GM12878 (cell line): ENCODE results near the gene KCNQ1. TPM values are rescaled to one million over a fixed set of nuclear protein-coding genes. Genes with fewer than 3 reads are reported as not detected.

Experiments used
- ATAC-seq: fragments of 200-7000 bp; cut with Tn5 transposase; 3 replicates; pipeline ENCODE4 v1.9.1; 2020; ENCODE audit warnings: mild to moderate bottlenecking, moderate library complexity
- BruUV-seq: library from RNA; stranded (reverse); fragments of 400-500 nt; replicated peaks from 2 replicates; lab custom pipeline; 2021; lab: Mats Ljungman, UMichigan
- CTCF ChIA-PET: fragments of 300-600 bp; sonication (Branson Sonifier 250); formaldehyde crosslinking; extraction: SDS; loops from one replicate; lab custom pipeline; 2021; ENCODE audit warnings: inconsistent platforms; lab: Yijun Ruan, JAX
- POLR2A ChIA-PET: fragments of 350-600 bp; formaldehyde crosslinking; extraction: SDS; loops from one replicate; lab custom pipeline; 2021; ENCODE audit warnings: inconsistent platforms; lab: Charles Lee
- RAD21 ChIA-PET: fragments of 300-600 bp; sonication (Branson Sonifier 250); formaldehyde crosslinking; loops from one replicate; lab custom pipeline; 2023; ENCODE audit warnings: antibody characterized with exemption; ENCODE audit not compliant: unreplicated experiment; lab: Charles Lee
- SMC1A ChIA-PET: fragments of 300-600 bp; sonication (Branson Sonifier 250); formaldehyde crosslinking; loops from one replicate; lab custom pipeline; 2023; ENCODE audit not compliant: unreplicated experiment, uncharacterized antibody; lab: Charles Lee
- DNase-seq: peaks from one replicate; pipeline ENCODE4 v3.0.0-alpha.2; 2011; ENCODE audit warnings: low read depth, low spot score
- FAIRE-seq: peaks from 3 replicates; lab custom pipeline; 2011; peaks lifted over from hg19 to GRCh38; lab: Jason Lieb, UNC
- H2AFZ ChIP-seq: 2 replicates; pipeline ENCODE4 v1.6.0; 2011; ENCODE audit warnings: low read depth, low read length, control low read depth; ENCODE audit not compliant: control insufficient read depth
- H3K27ac ChIP-seq: 2 replicates; pipeline ENCODE4 v1.5.1; 2011; ENCODE audit warnings: control low read depth; ENCODE audit not compliant: control insufficient read depth, insufficient read depth
- H3K27me3 ChIP-seq, 2 experiments: replicated peaks in 1 of 2; 2 replicates each; pipeline versions ENCODE4 v1.6.0 to v1.6.1; 2011; ENCODE audit warnings: low read length in 1 of 2; ENCODE audit not compliant: control insufficient read depth in 2 of 2, insufficient read depth in 2 of 2
- H3K36me3 ChIP-seq, 2 experiments: 2 replicates each; pipeline ENCODE4 v1.5.1; 2011; ENCODE audit warnings: low read length in 1 of 2; ENCODE audit not compliant: control insufficient read depth in 2 of 2, insufficient read depth in 2 of 2
- H3K4me1 ChIP-seq: 2 replicates; pipeline ENCODE4 v1.6.1; 2011; ENCODE audit warnings: mild to moderate bottlenecking, low read length, moderate library complexity, mixed read lengths; ENCODE audit not compliant: control insufficient read depth, insufficient read depth
- H3K4me2 ChIP-seq: 2 replicates; pipeline ENCODE4 v1.6.0; 2011; ENCODE audit warnings: control low read depth; ENCODE audit not compliant: control insufficient read depth, insufficient read depth
- H3K4me3 ChIP-seq: fragments of 200-600 bp; sonication (generic); 2 replicates; pipeline ENCODE4 v1.5.1; 2016
- H3K79me2 ChIP-seq: 2 replicates; pipeline ENCODE4 v1.6.0; 2011; ENCODE audit warnings: low read length; ENCODE audit not compliant: control insufficient read depth, insufficient read depth
- H3K9ac ChIP-seq: 2 replicates; pipeline ENCODE4 v1.8.0; 2011; ENCODE audit warnings: low read length, control low read depth, mixed read lengths; ENCODE audit not compliant: control insufficient read depth, insufficient read depth
- H3K9me3 ChIP-seq: replicated peaks from 3 replicates; pipeline ENCODE4 v1.5.1; 2011; ENCODE audit warnings: mild to moderate bottlenecking, low read length; ENCODE audit not compliant: control insufficient read depth, insufficient read depth
- H4K20me1 ChIP-seq: 2 replicates; pipeline ENCODE4 v1.6.0; 2011; ENCODE audit not compliant: control insufficient read depth, insufficient read depth
- EED ChIP-seq: sonication (generic); IDR thresholded peaks from 2 replicates; pipeline ENCODE4 v1.6.1; 2016; ENCODE audit warnings: antibody characterized with exemption, low read depth
- ESRRA ChIP-seq: IDR thresholded peaks from 2 replicates; pipeline ENCODE4 v1.6.1; 2012; ENCODE audit warnings: mild to moderate bottlenecking, low read length, improper control_type of control experiment
- GATAD2B ChIP-seq: fragments of 450-650 bp; conservative IDR thresholded peaks from 2 replicates; pipeline ENCODE4 v1.6.1; 2017; ENCODE audit warnings: low read depth, mild to moderate bottlenecking, moderate library complexity
- HCFC1 ChIP-seq: fragments of 150-350 bp; IDR thresholded peaks from 2 replicates; pipeline ENCODE4 v1.6.1; 2014; ENCODE audit warnings: low read length
- KLF5 ChIP-seq: fragments of 450-650 bp; IDR thresholded peaks from 2 replicates; pipeline ENCODE4 v1.6.1; 2014; ENCODE audit warnings: mild to moderate bottlenecking; ENCODE audit not compliant: partially characterized antibody
- MTA2 ChIP-seq: fragments of 450-650 bp; IDR thresholded peaks from 2 replicates; pipeline ENCODE4 v1.6.1; 2016; ENCODE audit warnings: low read depth, mild to moderate bottlenecking, moderate library complexity
- MTA3 ChIP-seq: IDR thresholded peaks from 2 replicates; pipeline ENCODE4 v1.6.1; 2012; ENCODE audit warnings: low read length, inconsistent platforms, borderline replicate concordance
- NR2F1 ChIP-seq: fragments of 450-650 bp; conservative IDR thresholded peaks from 2 replicates; pipeline ENCODE4 v1.6.1; 2017; ENCODE audit warnings: mild to moderate bottlenecking
- PKNOX1 ChIP-seq: fragments of 450-650 bp; IDR thresholded peaks from 2 replicates; pipeline ENCODE4 v1.6.1; 2016; ENCODE audit warnings: mild to moderate bottlenecking
- PML ChIP-seq: IDR thresholded peaks from 2 replicates; pipeline ENCODE4 v1.6.1; 2012; ENCODE audit warnings: low read length, inconsistent platforms
- RAD21 ChIP-seq: IDR thresholded peaks from 2 replicates; pipeline ENCODE4 v1.6.1; 2011; ENCODE audit warnings: mild to moderate bottlenecking, low read depth, low read length, moderate library complexity; ENCODE audit not compliant: insufficient read depth
- SMARCA5 ChIP-seq: fragments of 450-650 bp; IDR thresholded peaks from 2 replicates; pipeline ENCODE4 v1.6.1; 2017; ENCODE audit warnings: mild to moderate bottlenecking
- STAT3 ChIP-seq: IDR thresholded peaks from 2 replicates; pipeline ENCODE4 v1.6.1; 2011; ENCODE audit warnings: low read depth, low read length, improper control_type of control experiment
- TAF1 ChIP-seq: IDR thresholded peaks from 2 replicates; pipeline ENCODE4 v1.6.1; 2011; ENCODE audit warnings: mild to moderate bottlenecking, low read depth, low read length, borderline replicate concordance
- TCF3 ChIP-seq: IDR thresholded peaks from 2 replicates; pipeline ENCODE4 v1.6.1; 2012; ENCODE audit warnings: low read depth, mild to moderate bottlenecking, low read length, borderline replicate concordance; ENCODE audit not compliant: insufficient read depth
- ZNF24 ChIP-seq: fragments of 450-650 bp; IDR thresholded peaks from 2 replicates; pipeline ENCODE4 v1.6.1; 2017; ENCODE audit warnings: antibody characterized with exemption, mild to moderate bottlenecking
- WGBS: methylation state at CpG from one replicate; pipeline ENCODE4 v1.1.6; 2016; ENCODE audit warnings: low lambda C conversion rate; ENCODE audit not compliant: insufficient replicate concordance, insufficient coverage; ENCODE audit errors: missing lambda C conversion rate; 5-methylcytosine and 5-hydroxymethylcytosine counted together
- in situ Hi-C: fragments of 300-500 bp; cut with MboI; formaldehyde crosslinking; loops from 9 replicates; pipeline ENCODE4 v1.14.3; 2018; ENCODE audit warnings: mixed read lengths
- intact Hi-C: fragments of 100-400 bp; cut with micrococcal nuclease; formaldehyde crosslinking; loops from one replicate; pipeline ENCODE4 v1.14.2; 2022; ENCODE audit not compliant: unreplicated experiment
- polyA plus RNA-seq, 11 experiments: library from polyadenylated mRNA; depleted of rRNA in 4 of 11; unstranded in 6 of 11; stranded (reverse) in 5 of 11; fragments of >200 nt; fragmentation: Nextera tagmentation in 4 of 11; fragmentation: Illumina TruSeq in 1 of 11; extraction: Ambion mirVana in 4 of 11; extraction: Trizol in 1 of 11; gene quantifications; 1 replicate in 1 of 11; 2 replicates in 10 of 11; pipeline versions ENCODE4 v1.2.1 to v1.2.3, GENCODE V29; 2011 to 2016; ENCODE audit warnings: inconsistent platforms in 2 of 11, missing spikeins in 2 of 11, low read depth in 1 of 11
- total RNA-seq, 4 experiments: library from RNA; depleted of rRNA in 3 of 4; stranded (reverse); fragments of >200 nt in 3 of 4; fragmentation: Illumina TruSeq in 1 of 4; extraction: Trizol in 1 of 4; gene quantifications; 2 replicates each; pipeline versions ENCODE4 v1.2.1 to v1.2.3, GENCODE V29; 2013 to 2021
- TF ChIP-seq, protein P1 (sequence below): IDR thresholded peaks from 2 replicates; pipeline ENCODE4 v1.6.1; 2012; ENCODE audit warnings: mild to moderate bottlenecking, low read depth, low read length
- TF ChIP-seq, protein P2 (sequence below): fragments of 450-650 bp; IDR thresholded peaks from 2 replicates; pipeline ENCODE4 v1.6.1; 2017; ENCODE audit warnings: antibody characterized with exemption, mild to moderate bottlenecking, moderate library complexity

KCNQ1 gene
- total and polyA plus RNA-seq, 10 of the 15 experiments (the other 5 are each of a cell fraction or from before 2014, with no cell fraction given): 0.03 to 0.15 (median 0.12) TPM; not detected in 7

GRCh38 chr11:2458321-2458720 lies 13.5 kb downstream of the KCNQ1 start:
- Histone ChIP-seq H3K4me2 (no peak overlapping the region), H3K4me3 (no peak overlapping the region), H3K4me1 (no peaks in the 10 kb centered on the region), H3K27ac (no peak overlapping the region), H3K9me3 (no peaks in the 10 kb centered on the region; the same call in 2 of the 3 replicates), H2AFZ (no peak overlapping the region), H3K36me3 (no peaks in the 10 kb centered on the region), H3K79me2 (no peaks in the 10 kb centered on the region), H3K27me3 (no peaks in the 10 kb centered on the region; a peak in 1 of 4 replicates), H3K9ac (no peak overlapping the region), H4K20me1 (no peaks in the 10 kb centered on the region)
- no peak for FAIRE-seq
- intact Hi-C loops: no loop called here
- DNase-seq: no peak
- 57% methylated on average over 13 of the region's 13 CpGs for WGBS
- ChIA-PET POLR2A (no interaction called here), CTCF (no interaction called here), SMC1A (no interaction called here), RAD21 (no interaction called here)
- in situ Hi-C loops: no loop called here
- BruUV-seq: no TSS peak
- no peak for ATAC-seq
- TF ChIP-seq HCFC1 (no peak), SMARCA5 (no peak), GATAD2B (no peak), TCF3 (no peak), TAF1 (no peak), PKNOX1 (no peak), PML (no peak), ESRRA (no peak), EED (no peak), KLF5 (no peak), MTA3 (no peak), MTA2 (no peak), STAT3 (no peak), RAD21 (no peak), NR2F1 (no peak), ZNF24 (no peak)
- TF ChIP-seq, protein P1, sequence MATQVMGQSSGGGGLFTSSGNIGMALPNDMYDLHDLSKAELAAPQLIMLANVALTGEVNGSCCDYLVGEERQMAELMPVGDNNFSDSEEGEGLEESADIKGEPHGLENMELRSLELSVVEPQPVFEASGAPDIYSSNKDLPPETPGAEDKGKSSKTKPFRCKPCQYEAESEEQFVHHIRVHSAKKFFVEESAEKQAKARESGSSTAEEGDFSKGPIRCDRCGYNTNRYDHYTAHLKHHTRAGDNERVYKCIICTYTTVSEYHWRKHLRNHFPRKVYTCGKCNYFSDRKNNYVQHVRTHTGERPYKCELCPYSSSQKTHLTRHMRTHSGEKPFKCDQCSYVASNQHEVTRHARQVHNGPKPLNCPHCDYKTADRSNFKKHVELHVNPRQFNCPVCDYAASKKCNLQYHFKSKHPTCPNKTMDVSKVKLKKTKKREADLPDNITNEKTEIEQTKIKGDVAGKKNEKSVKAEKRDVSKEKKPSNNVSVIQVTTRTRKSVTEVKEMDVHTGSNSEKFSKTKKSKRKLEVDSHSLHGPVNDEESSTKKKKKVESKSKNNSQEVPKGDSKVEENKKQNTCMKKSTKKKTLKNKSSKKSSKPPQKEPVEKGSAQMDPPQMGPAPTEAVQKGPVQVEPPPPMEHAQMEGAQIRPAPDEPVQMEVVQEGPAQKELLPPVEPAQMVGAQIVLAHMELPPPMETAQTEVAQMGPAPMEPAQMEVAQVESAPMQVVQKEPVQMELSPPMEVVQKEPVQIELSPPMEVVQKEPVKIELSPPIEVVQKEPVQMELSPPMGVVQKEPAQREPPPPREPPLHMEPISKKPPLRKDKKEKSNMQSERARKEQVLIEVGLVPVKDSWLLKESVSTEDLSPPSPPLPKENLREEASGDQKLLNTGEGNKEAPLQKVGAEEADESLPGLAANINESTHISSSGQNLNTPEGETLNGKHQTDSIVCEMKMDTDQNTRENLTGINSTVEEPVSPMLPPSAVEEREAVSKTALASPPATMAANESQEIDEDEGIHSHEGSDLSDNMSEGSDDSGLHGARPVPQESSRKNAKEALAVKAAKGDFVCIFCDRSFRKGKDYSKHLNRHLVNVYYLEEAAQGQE: no peak
- TF ChIP-seq, protein P2, sequence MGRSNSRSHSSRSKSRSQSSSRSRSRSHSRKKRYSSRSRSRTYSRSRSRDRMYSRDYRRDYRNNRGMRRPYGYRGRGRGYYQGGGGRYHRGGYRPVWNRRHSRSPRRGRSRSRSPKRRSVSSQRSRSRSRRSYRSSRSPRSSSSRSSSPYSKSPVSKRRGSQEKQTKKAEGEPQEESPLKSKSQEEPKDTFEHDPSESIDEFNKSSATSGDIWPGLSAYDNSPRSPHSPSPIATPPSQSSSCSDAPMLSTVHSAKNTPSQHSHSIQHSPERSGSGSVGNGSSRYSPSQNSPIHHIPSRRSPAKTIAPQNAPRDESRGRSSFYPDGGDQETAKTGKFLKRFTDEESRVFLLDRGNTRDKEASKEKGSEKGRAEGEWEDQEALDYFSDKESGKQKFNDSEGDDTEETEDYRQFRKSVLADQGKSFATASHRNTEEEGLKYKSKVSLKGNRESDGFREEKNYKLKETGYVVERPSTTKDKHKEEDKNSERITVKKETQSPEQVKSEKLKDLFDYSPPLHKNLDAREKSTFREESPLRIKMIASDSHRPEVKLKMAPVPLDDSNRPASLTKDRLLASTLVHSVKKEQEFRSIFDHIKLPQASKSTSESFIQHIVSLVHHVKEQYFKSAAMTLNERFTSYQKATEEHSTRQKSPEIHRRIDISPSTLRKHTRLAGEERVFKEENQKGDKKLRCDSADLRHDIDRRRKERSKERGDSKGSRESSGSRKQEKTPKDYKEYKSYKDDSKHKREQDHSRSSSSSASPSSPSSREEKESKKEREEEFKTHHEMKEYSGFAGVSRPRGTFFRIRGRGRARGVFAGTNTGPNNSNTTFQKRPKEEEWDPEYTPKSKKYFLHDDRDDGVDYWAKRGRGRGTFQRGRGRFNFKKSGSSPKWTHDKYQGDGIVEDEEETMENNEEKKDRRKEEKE: no peak
- TF ChIP-seq, all 136 proteins: peak for 0
